CD4-positive, alpha-beta T cell treated with Interleukin-17A for 4 hours (primary cell): ENCODE data around the gene PRDM1.

Source experiments
- DNase-seq: peaks from one replicate; pipeline ENCODE4 v3.0.0-alpha.2; 2020; ENCODE audit warnings: mixed read lengths

Gene PRDM1

GRCh38 chr6:106098383-106099234, 12.5 kb downstream of the PRDM1 start:
- peak; percentile 72 for DNase-seq

GRCh38 chr6:106099235-106099537, 13.1 kb downstream of the PRDM1 start:
- DNase-seq, result no peak

- no peak for DNase-seq
These were observed 14.6 kb downstream of the PRDM1 start for GRCh38 chr6:106100755-106101154.

GRCh38 chr6:106101466-106101865, 15.3 kb downstream of the PRDM1 start:
- DNase-seq, result no peak

GRCh38 chr6:106102034-106102433, 15.9 kb downstream of the PRDM1 start:
- no peak for DNase-seq

GRCh38 chr6:106102967-106103727, 17.0 kb downstream of the PRDM1 start:
- no peak for DNase-seq

- peak; percentile 63 for DNase-seq
These were observed 17.6 kb downstream of the PRDM1 start for GRCh38 chr6:106103728-106104109.

- DNase-seq, result no peak
These were observed 18.3 kb downstream of the PRDM1 start for GRCh38 chr6:106104476-106104875.

GRCh38 chr6:106104941-106105340, 18.8 kb downstream of the PRDM1 start:
- no peak for DNase-seq

GRCh38 chr6:106105493-106105892, 19.4 kb downstream of the PRDM1 start:
- no peak for DNase-seq

- DNase-seq, result no peak
These were observed 20.3 kb downstream of the PRDM1 start for GRCh38 chr6:106106276-106107042.

- no peak for DNase-seq
These were observed 21.0 kb downstream of the PRDM1 start for GRCh38 chr6:106107043-106107613.

- no peak for DNase-seq
These were observed 22.0 kb downstream of the PRDM1 start for GRCh38 chr6:106108129-106108528.

- no peak for DNase-seq
These were observed 22.9 kb downstream of the PRDM1 start for GRCh38 chr6:106109029-106109428.

GRCh38 chr6:106110164-106110826, 24.2 kb downstream of the PRDM1 start:
- DNase-seq, result no peak

GRCh38 chr6:106112433-106112832, 26.3 kb downstream of the PRDM1 start:
- no peak for DNase-seq

GRCh38 chr6:106113256-106113959, 27.3 kb downstream of the PRDM1 start:
- DNase-seq, result no peak

- DNase-seq, result peak; percentile 44
These were observed 28.4 kb downstream of the PRDM1 start for GRCh38 chr6:106114492-106114891.

GRCh38 chr6:106115286-106115685, 29.1 kb downstream of the PRDM1 start:
- no peak for DNase-seq

GRCh38 chr6:106116125-106116832, 30.1 kb downstream of the PRDM1 start:
- DNase-seq, result no peak

GRCh38 chr6:106117579-106117978, 31.4 kb downstream of the PRDM1 start:
- DNase-seq, result peak; percentile 70
